Measurements from ENCODE around the gene CERK. TPM values are rescaled to one million over a fixed set of nuclear protein-coding genes. Genes with fewer than 3 reads are reported as not detected.

The CERK gene
- total and polyA plus RNA-seq, 2 experiments from 2014 or later = 37.2 to 74.9 TPM

- Histone ChIP-seq H3K27ac (no peak overlapping the region), H3K4me3 (no peak overlapping the region), H3K9me3 (ENCODE audit: low read depth) (no peaks in the 10 kb centered on the region), H3K36me3 (no peaks in the 10 kb centered on the region), H3K27me3 (peaks cover 5% of the 10 kb centered on the region), H3K4me1 (ENCODE audit: low read depth) (peaks cover 8% of the 10 kb centered on the region)
- no peak for TF ChIP-seq CTCF (IDR thresholded peaks at IDR 0.05; ENCODE audit: low read depth, low read length)
- DNase-seq (ENCODE audit: low read depth in 1 of 2, low spot score in 1 of 2) = no peak
Observed at GRCh38 chr22:46747646-46748045, 9.6 kb upstream of the CERK start.

- peaks cover 8% of the 10 kb centered on the region for H3K4me1 ChIP-seq (ENCODE audit: low read depth)
- no peak overlapping the region for H3K27ac ChIP-seq
- DNase-seq (ENCODE audit: low read depth in 1 of 2, low spot score in 1 of 2) = no peak
- peaks cover 5% of the 10 kb centered on the region for H3K27me3 ChIP-seq
- no peaks in the 10 kb centered on the region for H3K36me3 ChIP-seq
- TF ChIP-seq CTCF (IDR thresholded peaks at IDR 0.05; ENCODE audit: low read depth, low read length) = no peak
- H3K4me3 ChIP-seq = no peak overlapping the region
- no peaks in the 10 kb centered on the region for H3K9me3 ChIP-seq (ENCODE audit: low read depth)
Observed at GRCh38 chr22:46746620-46747019, 8.6 kb upstream of the CERK start.

- no peak for DNase-seq (ENCODE audit: low read depth in 1 of 2, low spot score in 1 of 2)
- Histone ChIP-seq H3K27me3 (peaks cover 5% of the 10 kb centered on the region), H3K36me3 (no peaks in the 10 kb centered on the region), H3K9me3 (ENCODE audit: low read depth) (no peaks in the 10 kb centered on the region), H3K4me3 (no peak overlapping the region), H3K4me1 (ENCODE audit: low read depth) (peaks cover 8% of the 10 kb centered on the region), H3K27ac (no peak overlapping the region)
- TF ChIP-seq CTCF (IDR thresholded peaks at IDR 0.05; ENCODE audit: low read depth, low read length) = no peak
Observed at GRCh38 chr22:46746192-46746591, 8.1 kb upstream of the CERK start.

- Histone ChIP-seq H3K36me3 (no peaks in the 10 kb centered on the region), H3K4me3 (no peak overlapping the region), H3K27ac (no peak overlapping the region), H3K27me3 (peaks cover 5% of the 10 kb centered on the region), H3K4me1 (ENCODE audit: low read depth) (peaks cover 10% of the 10 kb centered on the region), H3K9me3 (ENCODE audit: low read depth) (no peaks in the 10 kb centered on the region)
- no peak for TF ChIP-seq CTCF (IDR thresholded peaks at IDR 0.05; ENCODE audit: low read depth, low read length)
- no peak for DNase-seq (ENCODE audit: low read depth in 1 of 2, low spot score in 1 of 2)
Observed at GRCh38 chr22:46744581-46744980, 6.5 kb upstream of the CERK start.

GRCh38 chr22:46742576-46743221 lies 4.6 kb upstream of the CERK start:
- no peaks in the 10 kb centered on the region for H3K36me3 ChIP-seq
- H3K27ac ChIP-seq = no peak overlapping the region
- H3K9me3 ChIP-seq (ENCODE audit: low read depth) = no peaks in the 10 kb centered on the region
- TF ChIP-seq CTCF (IDR thresholded peaks at IDR 0.05; ENCODE audit: low read depth, low read length) = no peak
- H3K4me3 ChIP-seq = no peak overlapping the region
- DNase-seq (ENCODE audit: low read depth in 1 of 2, low spot score in 1 of 2) = no peak
- H3K27me3 ChIP-seq = peaks cover 1% of the 10 kb centered on the region
- peaks cover 12% of the 10 kb centered on the region for H3K4me1 ChIP-seq (ENCODE audit: low read depth)
